C4-2B (cell line): ENCODE results near the gene SGPP1.

Experiments
- H3K27ac ChIP-seq: fragments of 450-650 bp; 2 replicates; pipeline ENCODE4 v1.5.1; 2017
- CTCF ChIP-seq: fragments of 450-650 bp; conservative IDR thresholded peaks from 2 replicates; pipeline ENCODE4 v1.5.1; 2017; ENCODE audit warnings: mild to moderate bottlenecking
- ZFX ChIP-seq: fragments of 450-650 bp; IDR thresholded peaks from 2 replicates; pipeline ENCODE4 v1.6.1; 2017

SGPP1 gene

GRCh38 chr14:63659726-63660125 lies 68.1 kb downstream of the SGPP1 start:
- H3K27ac ChIP-seq: no peak overlapping the region
- TF ChIP-seq ZFX (no peak), CTCF (no peak)

- H3K27ac ChIP-seq: no peak overlapping the region
- TF ChIP-seq ZFX (no peak), CTCF (no peak)
These were observed 71.7 kb downstream of the SGPP1 start for GRCh38 chr14:63656194-63656593.

DNA sequence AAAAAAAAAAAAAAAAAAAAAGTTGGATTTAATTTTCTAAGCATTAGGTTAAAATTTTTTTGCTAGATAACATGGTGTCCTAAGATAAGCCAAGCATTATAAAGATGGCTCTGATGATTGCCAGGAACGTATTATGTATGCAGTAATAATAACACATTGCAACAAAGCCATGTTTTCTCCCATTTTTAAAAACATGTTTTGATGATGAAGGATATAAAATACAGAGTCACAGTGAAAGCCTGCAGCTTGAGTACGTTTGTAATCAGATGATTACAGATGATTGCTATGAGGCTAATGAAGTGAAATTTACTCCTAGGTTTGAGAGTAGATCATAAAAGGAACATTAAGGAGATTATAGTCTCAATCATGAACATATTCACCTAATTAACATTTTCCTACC lies 72.9 kb downstream of the SGPP1 start:
- TF ChIP-seq ZFX (no peak), CTCF (no peak)
- no peak overlapping the region for H3K27ac ChIP-seq

DNA sequence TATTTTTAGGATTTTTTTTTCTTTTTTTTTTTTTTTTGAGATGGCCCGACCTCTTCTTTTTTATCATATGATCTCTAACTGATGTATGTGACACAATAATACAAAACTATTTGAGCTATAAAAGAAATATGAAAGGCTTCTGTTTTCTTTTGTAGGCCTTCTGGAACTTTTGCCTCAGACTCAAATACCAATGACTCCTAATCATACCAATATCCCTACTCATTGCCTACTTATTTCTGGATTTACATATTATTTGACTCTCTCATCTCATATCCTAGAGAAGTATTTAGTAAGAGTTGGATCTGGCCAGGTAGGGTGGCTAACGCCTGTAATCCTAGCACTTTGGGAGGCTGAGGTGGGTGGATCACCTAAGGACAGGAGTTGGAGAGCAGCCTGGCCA lies 73.5 kb downstream of the SGPP1 start:
- H3K27ac ChIP-seq: no peak overlapping the region

DNA sequence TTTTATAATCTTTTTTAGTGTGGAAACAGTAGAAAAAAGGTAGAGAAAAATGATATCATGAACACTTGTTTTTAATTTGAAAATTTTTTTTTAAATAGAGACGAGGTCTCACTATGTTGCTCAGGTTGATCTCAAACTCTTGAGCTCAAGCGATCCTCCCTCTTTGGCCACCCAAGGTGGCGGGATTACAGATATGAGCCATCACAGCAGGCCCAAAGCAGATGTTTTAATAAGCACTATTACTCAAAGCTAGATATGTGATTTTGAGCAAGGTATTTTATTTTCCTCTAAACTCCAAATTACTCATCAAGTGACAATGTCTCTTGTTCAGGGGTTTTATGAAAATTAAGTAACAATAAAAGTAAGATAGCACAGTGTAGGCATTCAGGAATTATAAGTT lies 75.5 kb downstream of the SGPP1 start:
- H3K27ac ChIP-seq: no peak overlapping the region
- TF ChIP-seq ZFX (no peak), CTCF (no peak)

More for the DNA sequence above, 73.5 kb downstream of the SGPP1 start:
- TF ChIP-seq CTCF (no peak), ZFX (no peak)

DNA sequence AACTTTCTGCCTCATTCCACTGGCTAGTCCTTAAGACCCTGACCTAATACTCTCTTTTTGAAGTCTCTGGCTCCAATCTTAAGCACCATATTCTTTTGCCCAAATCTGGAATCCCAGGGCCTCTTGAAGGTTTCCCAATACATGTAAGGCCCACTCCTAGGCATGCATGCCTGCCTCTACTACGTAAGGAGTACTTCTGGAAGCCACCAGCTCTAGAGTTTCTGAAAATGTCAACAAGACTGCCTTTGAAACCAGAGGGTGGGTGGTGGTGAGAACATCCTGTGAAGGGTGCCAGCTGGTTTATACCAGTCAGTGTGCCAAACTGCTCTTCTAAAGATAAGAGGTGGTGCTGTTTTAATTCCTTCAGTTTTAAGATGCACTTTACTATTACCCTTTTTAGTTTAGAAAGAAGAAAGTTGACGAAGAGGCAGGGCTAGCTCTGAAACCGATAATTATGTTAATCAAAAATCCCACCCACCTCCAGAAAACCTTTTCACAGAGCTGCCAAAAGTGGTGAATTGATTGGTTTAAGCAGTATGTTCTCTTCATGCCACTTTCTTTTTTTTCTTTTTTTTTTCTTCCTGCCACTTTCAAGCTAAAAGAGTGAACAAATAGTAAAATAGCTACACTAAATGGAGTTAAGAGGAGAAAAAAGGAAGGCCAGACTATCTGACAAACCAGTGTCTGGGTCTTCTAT lies 77.5 kb downstream of the SGPP1 start:
- no peak for TF ChIP-seq CTCF
- no peak for TF ChIP-seq ZFX
- no peak overlapping the region for H3K27ac ChIP-seq

- TF ChIP-seq CTCF: no peak
- no peak for TF ChIP-seq ZFX
- no peak overlapping the region for H3K27ac ChIP-seq
These were observed 80.0 kb downstream of the SGPP1 start for GRCh38 chr14:63647696-63648410.
